GM13977 (cell line): Measurements from ENCODE around the gene PGLYRP1.

Source experiments
- DNase-seq: peaks from one replicate; pipeline ENCODE4 v3.0.0; 2012; ENCODE audit warnings: low spot score
- CTCF ChIP-seq: IDR thresholded peaks from 2 replicates; pipeline ENCODE4 v1.5.1; 2012; ENCODE audit warnings: mild to moderate bottlenecking, control low read depth; ENCODE audit not compliant: insufficient read depth; ENCODE audit errors: extremely low read depth, missing control alignments
- in situ Hi-C: fragments of 300-500 bp; cut with MboI; formaldehyde crosslinking; loops from one replicate; pipeline ENCODE4 v1.12.0; 2022; ENCODE audit warnings: low sequenced_read_pairs, low pct_unique_long_range_greater_than_20kb, mixed read lengths, inconsistent platforms; ENCODE audit not compliant: unreplicated experiment

Gene PGLYRP1

GRCh38 chr19:46006411-46006810 lies 16.4 kb downstream of the PGLYRP1 start:
- in situ Hi-C loops: no loop called here
- DNase-seq: no peak
- TF ChIP-seq CTCF: no peak

GRCh38 chr19:46002678-46003275 lies 20.1 kb downstream of the PGLYRP1 start:
- no peak for TF ChIP-seq CTCF
- no peak for DNase-seq
- in situ Hi-C loops: no loop called here

GRCh38 chr19:46000491-46001246 lies 22.2 kb downstream of the PGLYRP1 start:
- in situ Hi-C loops: no loop called here
- DNase-seq: peak; percentile 84
- no peak for TF ChIP-seq CTCF

- in situ Hi-C loops: no loop called here
- TF ChIP-seq CTCF: no peak
- no peak for DNase-seq
These were observed 23.2 kb downstream of the PGLYRP1 start for GRCh38 chr19:45999653-46000121.

- DNase-seq: no peak
- in situ Hi-C loops: no loop called here
- no peak for TF ChIP-seq CTCF
These were observed 24.0 kb downstream of the PGLYRP1 start for GRCh38 chr19:45998834-45999233.

GRCh38 chr19:45996933-45997332 lies 25.9 kb downstream of the PGLYRP1 start:
- no peak for TF ChIP-seq CTCF
- in situ Hi-C loops: no loop called here
- no peak for DNase-seq
